Stimulated activated CD8-positive, alpha-beta memory T cell treated with anti-CD3 and anti-CD28 coated beads, Interleukin-7, amount 100 ng/mL, for 1 hour (primary cell): Measurements from ENCODE around the gene BMERB1.
"Not testable (repeated sequence)": the region's sequence is repeated elsewhere in the genome, so short reads cannot be mapped to it uniquely, and the experiment has no call there.

Source experiments
- DNase-seq, 2 donors: peaks; one replicate each; pipeline ENCODE4 v3.0.0-alpha.2; 2020; ENCODE audit warnings: low read depth in 2 of 2

The BMERB1 gene

GRCh38 chr16:15557258-15557657 is 122.9 kb downstream of the BMERB1 start:
- no peak for DNase-seq

GRCh38 chr16:15559176-15559575 is 124.8 kb downstream of the BMERB1 start:
- DNase-seq = no peak

DNA sequence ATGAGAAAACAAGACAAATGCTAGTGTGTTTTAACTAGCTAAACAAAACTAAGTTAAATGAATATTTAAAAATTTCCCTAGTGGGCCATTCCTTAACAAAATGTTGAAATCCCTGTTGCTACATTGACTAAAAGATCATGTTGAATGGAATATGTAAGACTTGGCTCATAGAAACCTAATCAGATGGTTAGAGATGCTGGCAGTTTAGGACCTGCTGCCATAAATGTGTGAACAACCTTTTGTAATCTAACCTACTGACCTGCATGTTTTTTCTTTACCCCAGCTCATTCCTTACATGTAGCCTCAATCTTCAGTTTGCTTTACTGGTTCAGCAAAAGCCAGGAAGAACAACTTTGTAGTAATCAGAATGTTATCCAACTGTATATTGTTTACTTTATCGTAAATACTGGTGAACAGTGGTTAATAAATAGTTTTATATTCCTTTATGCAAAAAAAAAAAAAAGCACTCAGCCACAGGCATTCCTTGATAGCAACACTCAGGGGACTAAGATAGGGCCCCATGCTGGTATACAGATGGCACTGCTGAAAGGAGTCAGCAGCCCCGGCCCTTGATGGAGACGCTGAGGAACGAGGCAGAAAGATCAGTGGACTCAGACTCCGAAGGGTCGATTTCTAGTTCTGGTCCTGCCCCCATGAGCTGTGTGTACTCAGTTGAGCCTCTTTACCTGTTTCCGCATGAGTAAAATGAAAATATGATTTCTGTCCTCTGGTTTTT is 130.4 kb downstream of the BMERB1 start:
- DNase-seq = no peak

GRCh38 chr16:15566095-15566494 is 131.7 kb downstream of the BMERB1 start:
- DNase-seq = no peak

- DNase-seq = no peak
These were observed 133.4 kb downstream of the BMERB1 start for GRCh38 chr16:15567823-15568222.

DNA sequence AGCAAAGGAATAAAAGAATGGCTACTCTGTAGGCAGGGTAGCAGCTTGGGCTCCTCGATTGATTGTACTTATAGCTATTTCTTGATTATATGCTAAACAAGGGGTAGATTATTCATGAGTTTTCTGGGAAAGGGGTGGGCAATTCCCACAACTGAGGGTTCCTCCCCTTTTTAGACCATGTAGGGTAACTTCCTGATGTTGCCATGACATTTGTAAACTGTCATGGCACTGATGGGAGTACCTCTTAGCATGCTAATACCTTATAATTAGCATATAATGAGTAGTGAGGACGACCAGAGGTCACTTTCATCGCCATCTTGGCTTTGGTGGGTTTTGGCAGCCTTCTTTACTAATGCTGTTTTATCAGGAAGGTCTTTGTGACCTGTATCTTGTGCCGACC is 136.3 kb downstream of the BMERB1 start:
- not testable (repeated sequence) for DNase-seq

- no peak for DNase-seq
These were observed 137.2 kb downstream of the BMERB1 start for GRCh38 chr16:15571557-15571956.

DNA sequence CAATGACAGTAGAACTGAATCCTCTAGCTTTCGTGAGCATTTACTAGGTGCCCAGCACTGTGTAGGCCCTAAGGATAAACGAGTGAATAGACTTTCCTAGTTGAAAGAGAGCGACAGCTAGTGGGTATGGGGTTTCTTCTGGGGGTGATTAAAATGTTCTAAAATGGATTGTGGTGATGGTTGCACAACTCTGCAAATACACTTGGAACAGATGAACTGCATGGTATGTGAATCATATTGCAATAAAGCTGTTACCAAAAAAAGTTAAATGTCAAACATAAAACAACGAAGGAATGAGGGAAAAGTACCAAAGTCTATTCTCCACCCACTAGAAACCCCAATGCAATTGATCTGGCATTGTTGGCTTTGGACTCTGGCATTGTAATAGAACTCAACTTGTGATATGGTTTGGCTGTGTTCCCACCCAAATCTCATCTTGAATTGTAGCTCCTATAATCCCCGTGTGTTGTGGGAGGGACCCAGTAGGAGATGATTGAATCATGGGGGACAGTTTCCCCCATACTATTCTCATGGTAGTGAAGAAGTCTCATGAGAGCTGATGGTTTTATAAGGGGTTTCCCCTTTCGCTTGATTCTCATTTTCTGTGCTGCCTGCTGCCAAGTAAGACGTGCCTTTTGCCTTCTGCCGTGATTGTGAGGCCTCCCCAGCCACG is 138.1 kb downstream of the BMERB1 start:
- DNase-seq = no peak

DNA sequence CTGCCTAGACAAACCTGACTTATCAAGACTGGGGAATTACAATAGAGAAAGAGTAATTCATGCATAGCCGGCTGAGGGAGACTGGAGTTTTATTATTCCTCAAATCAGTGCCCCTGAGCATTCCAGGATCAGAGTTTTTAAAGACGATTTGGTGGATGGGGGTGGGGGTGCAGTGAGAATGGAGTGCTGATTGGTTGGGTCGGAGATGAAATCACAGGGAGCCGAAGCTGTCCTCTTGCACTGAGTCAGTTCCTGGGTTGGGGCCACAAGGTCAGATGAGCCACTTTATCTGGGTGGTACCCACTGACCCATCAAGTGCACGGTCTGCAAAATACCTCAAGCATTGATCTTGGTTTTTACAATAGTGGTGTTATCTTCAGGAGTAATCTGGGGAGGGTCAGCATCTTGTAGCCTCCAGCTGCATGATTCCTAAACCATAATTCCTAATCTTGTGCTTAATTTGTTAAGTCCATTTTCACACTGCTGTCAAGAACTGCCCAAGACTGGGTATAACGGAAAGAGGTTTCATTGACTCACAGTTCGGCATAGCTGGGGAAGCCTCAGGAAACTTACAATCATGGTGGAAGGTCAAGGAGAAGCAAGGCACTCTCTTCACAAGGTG is 139.0 kb downstream of the BMERB1 start:
- no peak for DNase-seq

DNA sequence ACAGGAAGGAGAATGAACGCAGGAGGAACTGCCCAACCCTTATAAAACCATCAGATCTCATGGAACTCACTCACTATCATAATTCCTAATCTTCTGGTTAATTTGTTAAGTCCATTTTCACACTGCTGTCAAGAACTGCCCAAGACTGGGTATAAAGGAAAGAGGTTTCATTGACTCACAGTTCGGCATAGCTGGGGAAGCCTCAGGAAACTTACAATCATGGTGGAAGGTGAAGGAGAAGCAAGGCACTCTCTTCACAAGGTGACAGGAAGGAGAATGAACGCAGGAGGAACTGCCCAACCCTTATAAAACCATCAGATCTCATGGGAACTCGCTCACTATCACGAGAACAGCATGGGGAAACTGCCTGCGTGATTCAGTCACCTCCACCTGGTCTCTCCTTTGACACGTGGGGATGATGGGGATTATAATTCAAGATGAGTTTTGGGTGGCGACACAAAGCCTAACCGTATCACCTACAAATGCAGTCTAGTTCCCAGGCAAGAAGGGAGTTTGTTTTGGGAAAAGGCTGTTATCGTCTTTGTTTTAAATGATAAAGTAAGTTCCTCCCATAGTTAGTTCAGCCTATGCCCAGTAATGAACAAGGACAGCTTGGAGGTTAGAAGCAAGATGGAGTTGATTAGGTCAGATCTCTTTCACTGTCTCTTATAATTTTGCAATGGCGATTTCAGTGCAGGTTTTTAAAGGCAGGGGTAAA is 139.7 kb downstream of the BMERB1 start:
- not testable (repeated sequence) for DNase-seq

GRCh38 chr16:15574614-15574948 is 140.2 kb downstream of the BMERB1 start:
- no peak for DNase-seq

DNA sequence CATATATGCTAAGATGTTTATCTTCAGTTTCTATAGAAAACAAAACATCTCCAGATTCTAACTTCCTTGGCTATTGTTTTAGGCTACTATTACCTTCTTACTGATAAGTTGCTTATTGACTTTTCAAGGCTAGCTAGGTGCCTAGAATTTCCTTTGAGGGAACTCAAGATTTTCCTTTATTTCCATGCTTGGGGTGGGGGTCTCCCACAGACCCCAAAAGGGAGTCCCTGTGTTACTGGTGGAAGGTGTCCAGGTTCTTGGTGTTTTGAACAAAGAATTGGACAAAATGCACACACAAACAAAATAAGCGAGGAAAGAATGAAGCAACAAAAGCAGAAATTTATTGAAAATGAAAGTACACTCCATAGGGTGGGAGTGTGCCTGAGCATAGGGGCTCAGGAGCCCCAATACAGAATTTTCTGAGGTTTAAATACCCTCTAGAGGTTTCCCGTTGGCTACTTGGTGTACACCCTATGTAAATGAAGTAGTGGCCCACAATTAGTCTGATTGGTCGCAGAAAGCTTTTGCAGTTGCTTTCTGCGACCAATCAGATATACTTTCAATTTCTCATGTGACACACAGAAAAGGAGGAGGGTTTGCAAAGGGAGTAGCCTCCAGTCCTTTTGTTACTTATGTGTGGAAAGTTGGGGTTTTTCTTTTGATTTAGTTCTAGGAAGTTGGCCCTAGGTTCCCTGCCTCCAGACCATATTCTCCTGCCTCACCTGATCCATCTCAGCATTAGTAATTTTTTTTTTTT is 141.1 kb downstream of the BMERB1 start:
- DNase-seq = no peak

DNA sequence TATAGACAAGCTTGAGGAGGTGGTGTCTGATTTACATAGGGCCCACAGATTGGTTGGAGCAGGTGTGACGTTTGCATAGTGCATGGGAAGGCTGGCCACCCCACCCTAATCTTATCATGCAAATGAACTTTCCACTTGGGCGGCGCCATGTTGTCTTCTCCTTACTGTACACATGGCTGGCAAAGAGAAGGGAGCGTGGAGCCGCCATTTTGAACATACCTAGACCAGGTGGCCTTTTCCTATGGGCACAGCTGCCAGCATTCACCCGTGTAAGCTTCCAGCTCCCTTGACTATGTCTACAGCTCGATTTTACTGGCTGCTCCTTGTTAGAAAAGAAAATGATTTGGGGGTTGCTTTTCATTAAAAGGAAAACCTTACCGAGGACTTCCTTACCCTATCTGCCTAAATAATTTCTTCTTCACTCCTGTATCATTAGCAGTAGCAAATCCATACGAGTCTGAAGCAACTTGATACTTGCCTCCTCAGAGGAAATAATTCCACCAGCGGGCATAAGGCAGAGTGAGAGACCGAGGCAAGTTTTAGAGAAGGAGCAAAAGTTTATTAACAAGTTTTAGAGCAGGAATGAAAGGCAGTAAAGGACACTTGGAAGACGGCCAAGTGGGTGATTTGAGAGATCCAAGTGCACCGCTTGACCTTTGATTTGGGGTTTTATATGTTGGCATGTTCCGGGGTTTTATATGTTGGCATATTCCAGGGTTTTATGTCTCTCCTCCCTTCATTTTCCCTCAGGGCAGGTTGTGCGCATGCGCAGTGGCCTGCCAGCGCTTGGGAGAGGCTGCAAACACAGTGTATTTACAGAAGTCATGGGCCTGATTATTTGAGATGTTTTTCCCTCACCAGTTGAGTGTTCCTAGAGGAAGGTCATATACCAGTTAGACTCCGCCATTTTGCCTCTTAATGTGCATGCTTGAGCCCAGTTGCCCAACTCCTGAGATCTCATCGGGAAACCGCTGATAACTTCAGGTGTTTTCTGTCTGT is 142.9 kb downstream of the BMERB1 start:
- no peak for DNase-seq

GRCh38 chr16:15578824-15579223 is 144.4 kb downstream of the BMERB1 start:
- DNase-seq = no peak

DNA sequence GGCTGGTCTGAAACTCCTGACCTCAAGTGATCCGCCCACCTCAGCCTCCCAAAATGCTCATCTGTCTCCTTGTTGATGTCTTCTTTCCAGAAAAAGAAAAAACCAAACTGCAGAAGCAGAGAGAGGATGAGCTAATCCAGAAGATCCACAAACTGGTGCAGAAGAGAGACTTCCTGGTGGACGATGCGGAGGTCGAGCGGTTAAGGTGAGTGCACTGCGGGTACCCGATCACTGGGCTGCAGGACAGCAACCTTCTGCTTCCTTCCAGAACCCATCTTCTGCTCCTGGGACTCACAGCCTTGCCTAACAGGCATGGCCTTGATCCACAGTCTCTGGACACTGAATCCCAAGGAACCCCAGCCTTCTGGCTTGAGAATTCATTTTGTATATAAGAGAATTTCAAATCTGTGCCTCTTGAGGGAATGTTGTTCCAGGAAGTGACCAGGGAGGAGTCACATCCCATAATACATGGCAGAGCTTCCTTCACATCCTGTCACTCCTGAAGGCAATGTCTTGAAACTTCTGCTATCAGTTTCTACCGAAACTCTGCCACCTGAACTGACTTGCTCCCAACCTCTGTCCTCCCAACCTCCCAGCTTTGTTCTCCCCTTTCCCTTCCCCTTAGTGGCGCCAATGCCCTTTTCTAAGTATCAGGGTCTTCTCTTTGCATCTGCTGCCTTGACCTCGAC is 146.9 kb downstream of the BMERB1 start:
- no peak for DNase-seq

GRCh38 chr16:15583526-15583925 is 149.1 kb downstream of the BMERB1 start:
- DNase-seq = no peak

DNA sequence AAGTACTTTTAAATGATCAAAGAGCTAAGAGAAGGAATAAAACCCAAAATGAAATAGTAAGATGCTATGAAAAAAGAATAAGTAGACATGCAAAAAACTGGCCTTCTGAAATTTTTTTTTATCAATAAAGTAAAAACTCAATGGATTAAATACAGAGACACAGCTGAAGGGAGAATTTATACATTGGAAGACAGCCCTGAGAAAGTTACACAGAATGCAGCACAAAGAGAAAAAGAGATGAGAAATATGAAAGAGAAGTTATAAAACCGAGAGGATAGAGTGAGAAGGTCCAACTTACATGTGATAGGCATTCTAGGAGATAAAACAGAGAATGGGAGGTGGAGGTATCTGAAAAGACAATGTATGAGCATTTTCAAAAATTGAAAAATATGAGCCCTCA is 151.6 kb downstream of the BMERB1 start:
- no peak for DNase-seq

DNA sequence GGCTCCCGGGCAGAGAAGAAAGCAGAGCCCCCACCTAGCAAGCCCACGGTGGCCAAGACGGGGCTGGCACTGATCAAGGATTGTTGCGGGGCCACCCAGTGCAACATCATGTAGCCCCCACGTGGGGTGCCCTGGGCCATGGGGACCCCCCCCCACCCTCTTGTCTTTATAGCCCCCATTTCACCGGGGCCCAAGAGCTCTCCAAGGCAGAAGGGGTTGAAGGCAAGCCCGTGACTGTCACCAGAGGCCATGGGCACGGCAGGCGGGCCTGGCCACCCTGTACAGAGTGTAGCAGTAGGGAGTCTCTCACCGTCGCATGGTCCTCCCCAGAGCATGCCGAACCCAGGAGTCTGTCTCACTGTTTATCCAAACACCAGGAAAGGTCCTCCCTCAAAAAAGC is 152.3 kb downstream of the BMERB1 start:
- DNase-seq = no peak

GRCh38 chr16:15587152-15587825 is 152.9 kb downstream of the BMERB1 start:
- no peak for DNase-seq
